HepG2 (cell line): Measurements from ENCODE around the gene SNAI3. TPM values are rescaled to one million over a fixed set of nuclear protein-coding genes. Genes with fewer than 3 reads are reported as not detected.

Experiments
- DZIP1 ChIP-seq: sonication (generic); formaldehyde crosslinking; IDR thresholded peaks from 2 replicates; pipeline ENCODE4 v1.5.0; 2020; ENCODE audit warnings: mild to moderate bottlenecking, missing genetic modification reagents
- GPBP1L1 ChIP-seq: sonication (generic); formaldehyde crosslinking; IDR thresholded peaks from 2 replicates; pipeline ENCODE4 v1.5.0; 2020; ENCODE audit warnings: mild to moderate bottlenecking, missing genetic modification reagents
- MED1 ChIP-seq: sonication (generic); formaldehyde crosslinking; IDR thresholded peaks from 2 replicates; pipeline ENCODE4 v1.4.0; 2020; ENCODE audit warnings: missing genetic modification reagents
- TIGD3 ChIP-seq: sonication (generic); formaldehyde crosslinking; IDR thresholded peaks from 2 replicates; pipeline ENCODE4 v1.5.1; 2020; ENCODE audit warnings: mild to moderate bottlenecking, missing genetic modification reagents, borderline replicate concordance
- ZBTB40 ChIP-seq, 2 experiments: fragments of 450-650 bp in 1 of 2; sonication (generic) in 1 of 2; formaldehyde crosslinking in 1 of 2; IDR thresholded peaks; 2 replicates each; pipeline versions ENCODE4 v1.6.1 to v1.8.0; 2016 to 2022; ENCODE audit warnings: antibody characterized with exemption in 1 of 2, mild to moderate bottlenecking in 1 of 2, missing genetic modification reagents in 1 of 2
- ZBTB8A ChIP-seq: sonication (generic); formaldehyde crosslinking; IDR thresholded peaks from 2 replicates; pipeline ENCODE4 v1.4.0; 2020; ENCODE audit warnings: mild to moderate bottlenecking, low read depth, missing genetic modification reagents, borderline replicate concordance
- ZKSCAN8 ChIP-seq: IDR thresholded peaks from 2 replicates; pipeline ENCODE4 v1.6.1; 2016; ENCODE audit warnings: borderline replicate concordance, missing genetic modification reagents, missing compliant biosample characterization
- ZNF331 ChIP-seq: sonication (generic); formaldehyde crosslinking; IDR thresholded peaks from 2 replicates; pipeline ENCODE4 v1.4.0; 2020; ENCODE audit warnings: missing genetic modification reagents
- polyA plus RNA-seq, 8 experiments: library from polyadenylated mRNA; depleted of rRNA in 3 of 8; stranded (reverse) in 7 of 8; unstranded in 1 of 8; fragments of >200 nt; fragmentation: Illumina TruSeq in 4 of 8; extraction: Trizol in 4 of 8; gene quantifications; 2 replicates each; pipeline versions ENCODE4 v1.2.1 to v1.2.3, GENCODE V29; 2011 to 2016; ENCODE audit warnings: low read depth in 4 of 8, missing spikeins in 1 of 8, mixed read lengths in 1 of 8; ENCODE audit not compliant: insufficient read depth in 1 of 8
- total RNA-seq, 5 experiments: library from RNA; depleted of rRNA; stranded (reverse); fragments of >200 nt; fragmentation: Illumina TruSeq; extraction: Trizol; gene quantifications; 2 replicates each; pipeline ENCODE4 v1.2.3, GENCODE V29; 2016; ENCODE audit warnings: low read depth in 1 of 5
- TF ChIP-seq, protein P1 (sequence below): sonication (generic); formaldehyde crosslinking; IDR thresholded peaks from 2 replicates; pipeline ENCODE4 v1.4.0; 2020; ENCODE audit warnings: missing genetic modification reagents, borderline replicate concordance

SNAI3 gene
- total and polyA plus RNA-seq, 2 of the 13 experiments (the other 11 are each of a cell fraction or from before 2014, with no cell fraction given) = 0.09 to 0.18 TPM

GRCh38 chr16:88700636-88701482, 14.6 kb upstream of the SNAI3 start (continued):
- TF ChIP-seq, protein P1, sequence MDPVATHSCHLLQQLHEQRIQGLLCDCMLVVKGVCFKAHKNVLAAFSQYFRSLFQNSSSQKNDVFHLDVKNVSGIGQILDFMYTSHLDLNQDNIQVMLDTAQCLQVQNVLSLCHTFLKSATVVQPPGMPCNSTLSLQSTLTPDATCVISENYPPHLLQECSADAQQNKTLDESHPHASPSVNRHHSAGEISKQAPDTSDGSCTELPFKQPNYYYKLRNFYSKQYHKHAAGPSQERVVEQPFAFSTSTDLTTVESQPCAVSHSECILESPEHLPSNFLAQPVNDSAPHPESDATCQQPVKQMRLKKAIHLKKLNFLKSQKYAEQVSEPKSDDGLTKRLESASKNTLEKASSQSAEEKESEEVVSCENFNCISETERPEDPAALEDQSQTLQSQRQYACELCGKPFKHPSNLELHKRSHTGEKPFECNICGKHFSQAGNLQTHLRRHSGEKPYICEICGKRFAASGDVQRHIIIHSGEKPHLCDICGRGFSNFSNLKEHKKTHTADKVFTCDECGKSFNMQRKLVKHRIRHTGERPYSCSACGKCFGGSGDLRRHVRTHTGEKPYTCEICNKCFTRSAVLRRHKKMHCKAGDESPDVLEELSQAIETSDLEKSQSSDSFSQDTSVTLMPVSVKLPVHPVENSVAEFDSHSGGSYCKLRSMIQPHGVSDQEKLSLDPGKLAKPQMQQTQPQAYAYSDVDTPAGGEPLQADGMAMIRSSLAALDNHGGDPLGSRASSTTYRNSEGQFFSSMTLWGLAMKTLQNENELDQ (CRISPR knock-in tag) = no peak
- TF ChIP-seq TIGD3 (CRISPR knock-in tag) = peak; percentile 93; the same call in 1 of the 2 replicates
- peak; percentile 68 for TF ChIP-seq DZIP1 (CRISPR knock-in tag)
- TF ChIP-seq ZBTB40 (IDR thresholded peaks at IDR 0.05) = no peak
- TF ChIP-seq ZBTB40 (CRISPR knock-in tag; IDR thresholded peaks at IDR 0.05) = peak; percentile 83
- TF ChIP-seq GPBP1L1 (CRISPR knock-in tag) = no peak
- peak; percentile 59; the same call in 1 of the 2 replicates for TF ChIP-seq ZNF331 (CRISPR knock-in tag)
- peak; percentile 93 for TF ChIP-seq MED1 (CRISPR knock-in tag)
- peak; percentile 56; the same call in 1 of the 2 replicates for TF ChIP-seq ZKSCAN8 (CRISPR knock-in tag)
- no peak for TF ChIP-seq ZBTB8A (CRISPR knock-in tag)
